Kidney tubule cell (primary cell): ENCODE measurements around the gene MAGI2.

Experiments
- DNase-seq: peaks from one replicate; pipeline ENCODE4 v3.0.0-alpha.2; 2018; ENCODE audit warnings: low spot score

Gene MAGI2

GRCh38 chr7:79301419-79301818 is 152.0 kb downstream of the MAGI2 start:
- no peak for DNase-seq

- no peak for DNase-seq
These were observed 152.9 kb downstream of the MAGI2 start for GRCh38 chr7:79300573-79300972.

GRCh38 chr7:79298145-79298760 is 155.2 kb downstream of the MAGI2 start:
- DNase-seq = peak; percentile 58

GRCh38 chr7:79296553-79297320 is 156.7 kb downstream of the MAGI2 start:
- DNase-seq = no peak

DNA sequence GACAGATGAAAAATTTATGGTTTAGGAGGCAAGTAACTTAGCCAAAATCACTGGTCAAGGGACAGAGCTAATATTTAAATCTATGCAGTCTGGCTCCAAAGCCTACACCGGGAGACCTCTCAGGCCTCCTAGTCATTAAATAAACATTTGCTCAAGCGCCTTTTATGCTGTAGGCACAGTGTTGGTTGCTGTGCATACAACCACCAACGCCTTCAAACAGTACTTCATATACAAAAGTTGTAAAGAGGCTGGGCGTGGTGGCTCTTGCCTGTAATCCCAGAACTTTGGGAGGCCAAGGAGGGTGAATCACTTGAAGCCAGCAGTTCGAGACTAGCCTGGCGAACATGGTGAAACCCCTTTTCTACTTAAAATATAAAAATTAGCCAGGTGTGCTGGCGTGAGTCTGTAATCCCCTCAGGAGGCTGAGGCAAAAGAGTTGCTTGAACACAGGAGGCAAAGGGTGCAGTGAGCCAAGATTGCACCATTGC is 159.8 kb downstream of the MAGI2 start:
- peak; percentile 36 for DNase-seq

DNA sequence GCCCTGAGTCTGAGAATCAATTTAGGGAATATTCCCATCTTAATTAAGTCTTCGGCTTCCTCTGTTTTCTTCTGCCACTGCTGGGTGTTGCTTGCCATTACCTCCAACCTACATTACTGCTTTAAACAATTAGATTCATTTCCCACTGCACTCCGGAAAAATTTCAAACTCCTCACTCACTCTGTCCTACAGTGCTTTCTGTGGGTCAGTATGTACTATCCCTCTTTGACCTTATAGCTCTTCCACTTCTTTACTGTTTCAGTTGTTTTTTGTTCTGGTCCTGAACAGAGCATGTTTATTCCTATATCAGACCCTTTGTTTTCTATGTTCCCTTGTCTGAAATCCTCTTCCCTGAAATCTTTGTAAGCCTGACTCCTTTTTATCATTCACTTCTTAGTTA is 160.6 kb downstream of the MAGI2 start:
- DNase-seq = no peak

DNA sequence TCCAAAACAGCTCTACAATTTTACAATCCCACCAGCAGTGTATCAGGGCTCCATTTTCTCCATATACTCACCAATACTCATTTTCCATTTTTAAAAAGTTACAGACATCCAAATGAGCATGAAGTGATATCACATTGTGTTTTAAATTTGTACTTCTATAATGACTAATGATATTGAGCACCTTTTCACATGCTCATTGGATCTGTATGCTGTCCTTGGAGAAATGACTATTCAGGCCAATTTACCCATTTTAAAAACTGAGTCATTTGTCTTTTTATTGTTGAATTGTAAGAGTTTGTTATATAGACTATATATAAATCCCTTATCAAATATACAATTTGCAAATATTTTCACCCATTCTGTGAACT is 162.0 kb downstream of the MAGI2 start:
- DNase-seq = no peak

- no peak for DNase-seq
These were observed 162.5 kb downstream of the MAGI2 start for GRCh38 chr7:79290841-79291497.

GRCh38 chr7:79290398-79290797 is 163.1 kb downstream of the MAGI2 start:
- no peak for DNase-seq

GRCh38 chr7:79288655-79289054 is 164.8 kb downstream of the MAGI2 start:
- DNase-seq = no peak

GRCh38 chr7:79287981-79288380 is 165.5 kb downstream of the MAGI2 start:
- DNase-seq = no peak

DNA sequence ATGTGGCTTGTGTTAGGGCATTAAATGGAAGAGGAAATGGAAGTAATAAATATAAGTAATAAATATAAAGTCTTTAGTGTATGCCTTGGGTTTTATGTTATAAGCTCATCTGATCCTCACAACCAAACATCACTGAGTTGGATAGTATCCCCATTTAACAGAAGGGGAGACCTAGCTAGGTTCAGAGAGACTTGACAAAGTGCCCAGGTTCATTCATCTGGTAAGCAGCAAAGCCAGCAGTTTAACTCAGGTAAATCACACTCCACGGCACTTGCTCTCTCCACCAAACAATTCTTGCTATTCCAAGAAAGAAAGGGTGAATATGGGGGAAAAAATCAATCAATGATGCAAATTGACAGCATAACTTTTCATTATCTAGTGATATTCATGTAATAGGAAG is 167.3 kb downstream of the MAGI2 start:
- no peak for DNase-seq

DNA sequence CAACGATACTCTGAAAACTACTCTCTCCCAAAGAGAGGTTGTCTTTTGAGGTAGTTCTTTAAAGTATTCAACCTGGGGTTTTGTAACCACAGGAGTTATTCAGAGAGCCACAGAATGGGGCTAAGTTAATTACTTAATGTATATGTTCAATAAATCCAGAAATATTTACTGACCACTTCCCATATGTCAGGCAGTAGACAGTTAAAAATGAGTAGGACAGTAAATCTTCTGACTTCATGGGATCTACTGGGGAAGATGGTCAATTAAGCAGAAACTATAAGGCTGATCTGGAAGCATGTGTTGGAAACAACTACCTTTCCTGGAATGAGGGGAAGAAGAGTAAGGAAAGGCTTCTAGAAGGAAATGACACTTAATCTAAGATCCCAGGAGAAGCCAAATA is 167.7 kb downstream of the MAGI2 start:
- DNase-seq = no peak

DNA sequence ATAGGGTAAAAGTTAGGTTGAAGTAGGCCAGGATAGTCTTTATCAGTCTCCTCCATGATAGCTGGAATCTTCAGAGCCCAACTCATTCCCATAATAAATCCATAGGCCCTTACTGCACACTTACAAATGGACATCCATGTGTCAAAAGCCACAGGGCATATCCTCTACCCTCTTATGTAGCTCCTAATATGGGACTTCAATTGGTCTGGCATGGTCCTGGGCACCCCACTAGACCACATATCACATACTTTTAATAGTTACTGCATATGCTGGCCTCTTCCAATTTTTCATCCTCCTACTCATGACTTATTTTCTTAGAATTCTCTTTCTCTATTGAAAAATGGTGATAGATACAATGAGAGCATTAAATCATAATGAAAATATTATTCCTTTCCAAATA is 169.3 kb downstream of the MAGI2 start:
- DNase-seq = no peak

- peak; percentile 28 for DNase-seq
These were observed 170.4 kb downstream of the MAGI2 start for GRCh38 chr7:79282882-79283602.

DNA sequence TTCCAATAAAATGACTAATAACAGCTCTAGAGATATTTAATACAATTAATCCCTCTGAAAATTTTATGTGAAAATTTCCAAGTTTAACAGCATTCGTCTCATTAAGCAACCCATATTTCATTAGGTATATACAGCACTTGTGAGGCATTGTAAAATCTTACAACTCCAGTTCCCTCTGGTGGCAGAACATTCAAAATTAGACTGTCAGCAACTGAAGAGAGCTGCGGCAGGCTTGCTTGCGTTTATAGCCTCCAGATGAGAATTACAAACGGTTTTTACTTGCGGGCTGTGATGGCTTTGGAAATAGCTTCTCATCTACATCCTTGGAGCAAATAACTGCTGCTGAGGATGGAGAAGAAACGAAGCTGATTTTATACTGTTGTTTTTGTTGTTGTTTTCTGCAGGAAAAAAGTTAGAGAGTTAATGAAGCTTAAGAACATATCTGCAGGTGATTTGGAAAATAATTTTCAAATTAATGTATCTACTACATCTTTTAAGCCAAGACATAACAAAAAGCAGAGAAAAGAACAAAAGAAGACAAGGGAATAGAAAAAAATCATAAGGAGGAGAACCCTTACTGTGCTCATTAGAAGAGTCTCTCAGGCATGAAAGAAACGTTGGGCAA is 171.3 kb downstream of the MAGI2 start:
- DNase-seq = peak; percentile 31

- no peak for DNase-seq
These were observed 172.0 kb downstream of the MAGI2 start for GRCh38 chr7:79281426-79281825.

DNA sequence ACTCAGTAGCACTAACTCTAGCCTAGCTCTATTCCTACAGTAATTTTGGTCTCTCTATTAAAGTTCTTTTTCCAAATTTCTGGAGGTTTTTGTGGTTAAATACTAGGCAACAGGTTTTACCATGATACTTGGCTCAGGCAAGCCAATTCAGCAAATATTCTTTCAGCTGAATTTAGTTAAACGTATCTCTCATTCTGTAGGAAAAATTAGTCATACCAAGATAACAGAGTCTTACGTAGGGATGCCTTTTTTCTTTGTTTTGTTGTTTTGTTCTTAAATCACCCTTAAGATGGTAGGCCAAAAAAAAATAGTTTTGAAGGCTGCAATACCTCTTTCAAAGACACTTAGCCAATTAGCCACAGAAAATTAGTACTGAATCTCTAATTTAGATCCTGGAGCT is 180.5 kb downstream of the MAGI2 start:
- DNase-seq = no peak

DNA sequence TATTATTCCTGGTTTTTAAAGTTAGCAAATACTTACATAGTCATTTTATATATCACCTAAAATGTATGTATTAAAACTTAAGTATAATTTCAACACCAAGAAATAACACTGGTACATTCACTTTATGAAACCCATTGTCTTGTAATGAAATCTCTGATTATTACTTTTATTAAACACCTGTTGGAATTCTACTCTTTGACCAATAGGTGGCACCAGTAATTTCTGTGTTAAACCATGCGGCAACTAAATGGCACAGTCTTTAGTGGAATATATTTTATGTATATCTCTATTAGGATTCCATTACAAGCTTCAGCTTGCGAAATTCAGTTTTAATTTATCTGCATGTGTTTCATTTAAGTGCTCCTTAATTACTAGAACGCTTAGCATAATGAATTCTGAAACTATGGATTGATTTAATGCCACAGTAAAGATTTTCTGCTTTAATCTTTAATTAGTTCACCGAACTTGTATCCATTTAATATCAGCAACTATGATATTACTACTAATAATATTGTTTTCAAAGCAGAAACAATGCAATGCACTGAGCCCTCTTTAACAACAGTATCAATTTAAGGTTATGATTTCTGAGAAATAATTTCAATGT is 181.3 kb downstream of the MAGI2 start:
- peak; percentile 52 for DNase-seq

GRCh38 chr7:79268730-79269129 is 184.7 kb downstream of the MAGI2 start:
- DNase-seq = no peak

GRCh38 chr7:79258826-79259225 is 194.6 kb downstream of the MAGI2 start:
- no peak for DNase-seq

DNA sequence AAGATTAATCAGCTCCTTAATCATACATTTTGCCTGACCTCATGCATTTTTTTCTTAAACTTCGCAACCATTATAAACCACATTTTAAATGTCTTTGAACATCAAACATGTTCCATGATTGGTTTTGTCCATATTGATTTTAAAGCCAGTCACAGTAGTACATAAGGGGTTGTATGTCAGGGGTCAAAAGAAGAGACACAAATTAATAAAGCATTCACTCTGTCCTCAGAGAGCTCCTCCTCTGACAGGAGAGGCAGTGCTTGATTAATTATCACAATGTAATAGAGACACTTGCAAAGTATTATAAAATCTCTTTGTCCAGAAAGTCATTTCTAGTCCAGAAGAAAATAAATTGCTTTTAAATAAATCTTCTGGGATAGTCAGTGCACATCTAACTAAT is 195.5 kb downstream of the MAGI2 start:
- DNase-seq = no peak
